ENCODE measurements around the gene UAP1L1. TPM values are rescaled to one million over a fixed set of nuclear protein-coding genes. Genes with fewer than 3 reads are reported as not detected.
A peak's percentile ranks its signal among the peaks of the same experiment; 100 is the strongest.

The UAP1L1 gene
- total and polyA plus RNA-seq, 2 of the 4 experiments (the other 2 are of a cell fraction) = 2.3 to 9.8 TPM

GRCh38 chr9:137068539-137069507, 8.5 kb upstream of the UAP1L1 start:
- Histone ChIP-seq H3K9ac (ENCODE audit: low read depth, low read length) (no peak overlapping the region), H4K20me1 (ENCODE audit: insufficient read depth, low read length) (no peaks in the 10 kb centered on the region), H3K23ac (ENCODE audit: low read depth, low read length) (no peak overlapping the region), H3K9me1 (ENCODE audit: insufficient read depth, low read length) (no peaks in the 10 kb centered on the region), H3K4me2 (ENCODE audit: low read depth, low read length) (no peak overlapping the region), H3K27me3 (ENCODE audit: control insufficient read depth, insufficient read depth, low read length) (no peaks in the 10 kb centered on the region; the same call in 1 of the 2 replicates), H2BK20ac (ENCODE audit: low read depth, low read length) (no peak overlapping the region), H3K79me1 (ENCODE audit: low read depth in 1 of 2, low read length in 2 of 2) (peaks cover 2 to 11% of the 10 kb centered on the region in 2 experiments), H3K4ac (ENCODE audit: low read depth, low read length) (no peak overlapping the region), H2AFZ (replicated peaks; ENCODE audit: low read length, poor library complexity) (no peak overlapping the region), H4K8ac (ENCODE audit: low read depth in 2 of 2, low read length in 2 of 2) (no peak overlapping the region), H3K4me1 (ENCODE audit: control insufficient read depth, insufficient read depth, low read length) (peaks cover 3% of the 10 kb centered on the region; the same call in 1 of the 2 replicates), H3K56ac (ENCODE audit: extremely low read depth, insufficient read depth, low read length) (no peak overlapping the region), H2AK9ac (replicated peaks; ENCODE audit: low read depth, low read length, poor library complexity) (peak overlapping the region; percentile 9), H3K36me3 (ENCODE audit: control insufficient read depth, insufficient read depth, low read length) (no peaks in the 10 kb centered on the region), H3K9me3 (ENCODE audit: control insufficient read depth, insufficient read depth, low read length) (no peaks in the 10 kb centered on the region), H2BK120ac (ENCODE audit: low read depth, low read length) (no peak overlapping the region), H4K5ac (ENCODE audit: low read depth, low read length) (no peak overlapping the region), H2AK5ac (ENCODE audit: low read depth, low read length) (no peak overlapping the region), H3K27ac (ENCODE audit: insufficient read depth, low read length) (no peak overlapping the region), H3K14ac (replicated peaks; ENCODE audit: low read depth, low read length) (no peak overlapping the region), H2BK15ac (ENCODE audit: low read depth, low read length) (no peak overlapping the region), H4K91ac (ENCODE audit: insufficient read depth, low read depth, low read length) (no peak overlapping the region), H3K4me3 (ENCODE audit: insufficient read depth, low read depth, low read length) (no peak overlapping the region), H2BK5ac (ENCODE audit: low read depth, low read length, poor library complexity, severe bottlenecking) (no peak overlapping the region), H3K18ac (ENCODE audit: low read depth, low read length) (no peak overlapping the region)
- no TSS peak for BruUV-seq (replicated peaks)
- 98% methylated on average over 6 of the region's 17 CpGs; no CpG with 5 or more reads in 1 of the 2 experiments for WGBS, 2 experiments (ENCODE audit: extremely low coverage in 2 of 2, insufficient read length in 1 of 2)
- ATAC-seq (ENCODE audit: low read depth) (no peak), DNase-seq (no peak)
- intact Hi-C loops (cut with micrococcal nuclease) = no loop called here
- ChIA-PET POLR2A (ENCODE audit: unreplicated experiment) (no interaction called here), CTCF (interaction anchor here (1.6 kb wide), 1 partner anchor 22 kb away, joined by 5 read pairs; the partner anchor contains the start of gene NPDC1)
- in situ Hi-C loops (cut with MboI; ENCODE audit: low sequenced_read_pairs) = no loop called here
- dilution Hi-C loops (cut with HindIII; ENCODE audit: low sequenced_read_pairs, unreplicated experiment) = no loop called here
- TF ChIP-seq MAFK (IDR thresholded peaks at IDR 0.05; ENCODE audit: low read depth, low read length) = no peak
- TF ChIP-seq RAD21 (IDR thresholded peaks at IDR 0.05; ENCODE audit: low read length) = no peak
- TF ChIP-seq MAZ (IDR thresholded peaks at IDR 0.05; ENCODE audit: borderline replicate concordance, low read depth, low read length) = no peak
- TF ChIP-seq FOS (IDR thresholded peaks at IDR 0.05; ENCODE audit: low read depth, low read length) = no peak
- no peak for TF ChIP-seq NFE2L2 (IDR thresholded peaks at IDR 0.05; ENCODE audit: low read depth, low read length)
- no peak for TF ChIP-seq RFX5 (IDR thresholded peaks at IDR 0.05; ENCODE audit: low read depth, low read length)
- TF ChIP-seq CEBPB (IDR thresholded peaks at IDR 0.05; ENCODE audit: low read depth, low read length) = no peak
- TF ChIP-seq, protein P1, sequence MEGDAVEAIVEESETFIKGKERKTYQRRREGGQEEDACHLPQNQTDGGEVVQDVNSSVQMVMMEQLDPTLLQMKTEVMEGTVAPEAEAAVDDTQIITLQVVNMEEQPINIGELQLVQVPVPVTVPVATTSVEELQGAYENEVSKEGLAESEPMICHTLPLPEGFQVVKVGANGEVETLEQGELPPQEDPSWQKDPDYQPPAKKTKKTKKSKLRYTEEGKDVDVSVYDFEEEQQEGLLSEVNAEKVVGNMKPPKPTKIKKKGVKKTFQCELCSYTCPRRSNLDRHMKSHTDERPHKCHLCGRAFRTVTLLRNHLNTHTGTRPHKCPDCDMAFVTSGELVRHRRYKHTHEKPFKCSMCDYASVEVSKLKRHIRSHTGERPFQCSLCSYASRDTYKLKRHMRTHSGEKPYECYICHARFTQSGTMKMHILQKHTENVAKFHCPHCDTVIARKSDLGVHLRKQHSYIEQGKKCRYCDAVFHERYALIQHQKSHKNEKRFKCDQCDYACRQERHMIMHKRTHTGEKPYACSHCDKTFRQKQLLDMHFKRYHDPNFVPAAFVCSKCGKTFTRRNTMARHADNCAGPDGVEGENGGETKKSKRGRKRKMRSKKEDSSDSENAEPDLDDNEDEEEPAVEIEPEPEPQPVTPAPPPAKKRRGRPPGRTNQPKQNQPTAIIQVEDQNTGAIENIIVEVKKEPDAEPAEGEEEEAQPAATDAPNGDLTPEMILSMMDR (conservative IDR thresholded peaks at IDR 0.05; ENCODE audit: low read depth, low read length) = no peak
- TF ChIP-seq USF2 (IDR thresholded peaks at IDR 0.05; ENCODE audit: low read depth, low read length) = no peak
- no peak for TF ChIP-seq MXI1 (IDR thresholded peaks at IDR 0.05; ENCODE audit: borderline replicate concordance, low read depth, low read length)
- no peak for TF ChIP-seq SMC3 (IDR thresholded peaks at IDR 0.05; ENCODE audit: low read depth, low read length)
- TF ChIP-seq POLR2A (IDR thresholded peaks at IDR 0.05; ENCODE audit: low read depth, low read length) = no peak
- no peak for TF ChIP-seq RCOR1 (IDR thresholded peaks at IDR 0.05; ENCODE audit: insufficient replicate concordance, low read length)
- no peak for TF ChIP-seq CHD1 (IDR thresholded peaks at IDR 0.05; ENCODE audit: low read depth, low read length)
